Neutrophil (primary cell): Measurements from ENCODE around the gene EFHD2.

Source experiments
- H3K27ac ChIP-seq: fragments of 200-600 bp; sonication (generic); 2 replicates; pipeline ENCODE4 v1.5.1; 2016; ENCODE audit warnings: mild to moderate bottlenecking, moderate library complexity
- H3K27me3 ChIP-seq: fragments of 200-600 bp; sonication (generic); 2 replicates; pipeline ENCODE4 v1.6.0; 2016; ENCODE audit warnings: mild to moderate bottlenecking
- H3K36me3 ChIP-seq: fragments of 200-600 bp; sonication (generic); 2 replicates; pipeline ENCODE4 v1.5.1; 2017
- H3K4me1 ChIP-seq, 2 experiments: fragments of 200-600 bp in 1 of 2; sonication (generic) in 1 of 2; 1 replicate in 1 of 2; 2 replicates in 1 of 2; pipeline versions ENCODE4 v1.5.1 to v1.6.1; 2013 to 2016; ENCODE audit warnings: low read depth in 1 of 2, low read length in 1 of 2, mild to moderate bottlenecking in 1 of 2, moderate library complexity in 1 of 2; ENCODE audit not compliant: control insufficient read depth in 1 of 2, insufficient read depth in 1 of 2
- H3K4me3 ChIP-seq, 2 experiments: fragments of 200-600 bp in 1 of 2; sonication (generic) in 1 of 2; 1 replicate in 1 of 2; 2 replicates in 1 of 2; pipeline ENCODE4 v1.5.1; 2013 to 2016; ENCODE audit warnings: low read depth in 1 of 2, low read length in 1 of 2, mild to moderate bottlenecking in 1 of 2, moderate library complexity in 1 of 2
- H3K9me3 ChIP-seq: fragments of 200-600 bp; sonication (generic); 2 replicates; pipeline ENCODE4 v1.5.1; 2016
- CTCF ChIP-seq: fragments of 200-600 bp; sonication (generic); IDR thresholded peaks from 2 replicates; pipeline ENCODE4 v1.5.1; 2016; ENCODE audit warnings: antibody characterized with exemption

The EFHD2 gene

DNA sequence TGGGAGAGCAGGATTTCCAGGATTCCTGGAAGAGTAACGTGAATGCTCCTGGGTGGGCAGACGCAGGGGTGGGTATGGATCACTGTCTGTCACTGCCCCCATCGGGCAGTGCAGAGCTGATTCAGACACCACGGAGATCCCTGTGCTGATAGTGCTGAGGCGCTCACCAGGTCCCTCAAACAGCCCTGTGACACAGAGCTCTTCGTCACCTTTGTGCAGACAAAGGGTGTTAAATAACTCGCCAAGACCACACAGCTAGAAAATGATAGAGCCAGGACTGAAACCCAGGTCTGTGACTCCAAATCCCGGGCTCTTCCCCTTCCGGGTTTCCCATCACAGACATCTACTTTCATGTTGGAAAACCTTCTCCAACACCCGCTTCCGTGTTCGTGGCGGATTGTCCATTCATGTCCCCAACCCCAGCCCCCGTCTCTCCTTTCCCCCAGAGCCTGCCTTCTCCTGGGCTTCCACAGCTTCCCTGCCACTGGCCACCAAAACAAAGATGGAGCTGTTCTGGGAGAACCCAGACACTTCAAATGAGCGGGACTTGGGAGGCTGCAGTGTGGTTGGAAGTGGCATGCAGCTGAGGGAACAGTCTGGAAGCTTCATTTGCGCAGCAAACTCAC, 2.6 kb downstream of the EFHD2 start:
- H3K36me3 ChIP-seq: peaks cover 52% of the 10 kb centered on the region
- peaks cover 4% of the 10 kb centered on the region for H3K27me3 ChIP-seq
- peaks cover 63 to 66% of the 10 kb centered on the region in 2 experiments for H3K4me1 ChIP-seq
- peak overlapping the region; percentile 100 for H3K27ac ChIP-seq
- no peak for TF ChIP-seq CTCF
- H3K9me3 ChIP-seq: no peaks in the 10 kb centered on the region
- H3K4me3 ChIP-seq: peak overlapping the region; percentile 83 to 95

DNA sequence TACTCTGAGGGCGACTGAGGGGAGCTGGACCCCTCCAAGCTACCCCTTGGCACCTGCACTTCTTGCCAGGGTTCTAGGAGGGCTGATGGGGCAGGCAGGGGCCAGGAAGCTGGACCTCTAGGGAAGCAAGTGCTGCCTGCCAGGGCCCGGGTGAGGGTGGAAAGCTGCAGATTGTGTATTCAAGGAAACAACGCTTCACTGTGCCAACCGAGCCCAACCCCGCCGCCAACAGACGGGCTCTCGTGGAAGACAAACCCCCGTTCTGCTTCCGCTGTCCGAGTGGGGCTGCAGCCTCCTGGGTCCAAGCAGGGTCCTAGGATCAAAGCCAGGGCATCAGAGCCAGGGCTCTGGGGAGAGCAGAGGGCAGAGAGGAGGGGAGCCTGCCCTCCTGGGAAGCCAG, 3.2 kb downstream of the EFHD2 start:
- TF ChIP-seq CTCF: no peak
- peaks cover 2% of the 10 kb centered on the region for H3K27me3 ChIP-seq
- no peaks in the 10 kb centered on the region for H3K9me3 ChIP-seq
- H3K27ac ChIP-seq: peak overlapping the region; percentile 100
- H3K36me3 ChIP-seq: peaks cover 52% of the 10 kb centered on the region
- peaks cover 68 to 72% of the 10 kb centered on the region in 2 experiments for H3K4me1 ChIP-seq
- H3K4me3 ChIP-seq: peak overlapping the region; percentile 83 to 95

GRCh38 chr1:15413563-15414444, 4.1 kb downstream of the EFHD2 start:
- Histone ChIP-seq H3K27me3 (no peaks in the 10 kb centered on the region), H3K4me1 (peaks cover 75% of the 10 kb centered on the region in 2 experiments), H3K4me3 (peak overlapping the region; percentile 83 to 95), H3K36me3 (peaks cover 55% of the 10 kb centered on the region), H3K9me3 (no peaks in the 10 kb centered on the region), H3K27ac (peak overlapping the region; percentile 100)
- TF ChIP-seq CTCF: no peak

GRCh38 chr1:15414445-15414983, 4.8 kb downstream of the EFHD2 start:
- H3K4me1 ChIP-seq: peaks cover 76 to 77% of the 10 kb centered on the region in 2 experiments
- no peaks in the 10 kb centered on the region for H3K27me3 ChIP-seq
- no peak for TF ChIP-seq CTCF
- H3K27ac ChIP-seq: peak overlapping the region; percentile 100
- H3K36me3 ChIP-seq: peaks cover 62% of the 10 kb centered on the region
- no peaks in the 10 kb centered on the region for H3K9me3 ChIP-seq
- H3K4me3 ChIP-seq: peak overlapping the region; percentile 83 to 95

DNA sequence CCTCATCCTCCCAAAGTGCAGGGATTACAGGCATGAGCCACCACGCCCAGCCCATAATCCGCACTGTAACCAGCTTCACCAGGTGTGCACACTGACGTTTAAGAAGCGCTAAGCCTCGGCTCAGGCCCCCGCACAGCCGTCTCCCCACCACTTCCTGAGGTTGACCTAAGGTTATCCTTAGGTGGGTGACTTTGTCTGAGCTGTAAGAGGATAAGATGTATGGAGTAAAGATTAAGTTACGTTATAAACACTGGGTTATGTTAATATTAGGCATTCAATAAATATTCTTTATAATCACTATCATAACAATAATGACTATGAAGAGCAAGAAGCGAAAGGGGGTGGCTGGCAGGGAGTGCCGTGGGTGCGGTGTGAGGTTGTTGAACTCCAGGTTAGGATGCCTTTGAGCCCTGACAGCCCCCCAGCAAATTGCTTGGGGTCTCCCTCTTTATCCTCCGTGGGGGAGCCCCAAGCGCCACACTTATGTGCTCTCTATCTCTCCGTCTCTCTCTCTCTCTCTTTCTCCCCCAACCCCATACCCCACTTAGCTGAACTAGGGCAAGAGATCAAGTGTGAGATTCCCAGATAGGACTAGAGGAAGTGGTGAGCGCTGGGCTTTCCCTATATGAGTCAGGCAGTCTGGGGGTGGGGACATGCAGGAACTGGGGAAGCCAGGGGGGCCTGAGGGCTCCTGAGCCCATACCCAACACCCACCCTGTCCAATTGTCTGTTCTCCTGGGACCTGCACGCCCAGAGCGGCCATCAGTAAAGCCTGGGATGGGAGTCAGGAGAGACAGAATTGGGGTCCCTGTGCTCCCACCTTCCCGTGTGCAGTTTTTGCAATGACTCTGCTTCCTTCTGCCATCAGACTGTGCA, 7.6 kb downstream of the EFHD2 start:
- Histone ChIP-seq H3K9me3 (no peaks in the 10 kb centered on the region), H3K4me1 (peaks cover 90 to 98% of the 10 kb centered on the region in 2 experiments), H3K27ac (peak overlapping the region; percentile 100), H3K36me3 (peaks cover 84% of the 10 kb centered on the region), H3K27me3 (no peaks in the 10 kb centered on the region), H3K4me3 (peak overlapping the region; percentile 83 to 95)
- no peak for TF ChIP-seq CTCF
